ENCODE data around the gene SP140L.
A peak's percentile ranks its signal among the peaks of the same experiment; 100 is the strongest.

The SP140L gene

GRCh38 chr2:230347659-230348305, 20.8 kb downstream of the SP140L start:
- Histone ChIP-seq H2AFZ (ENCODE audit: low read depth, low read length) (no peak overlapping the region), H3K27ac (ENCODE audit: low read length) (no peak overlapping the region), H3K4me2 (ENCODE audit: low read length) (peak overlapping the region; percentile 21; the same call in 1 of the 2 replicates), H3K79me2 (ENCODE audit: low read length) (no peaks in the 10 kb centered on the region), H3K4me1 (ENCODE audit: low read length) (peaks cover 9% of the 10 kb centered on the region), H3K4me3 (ENCODE audit: low read length) (no peak overlapping the region), H3K27me3 (ENCODE audit: low read depth, low read length) (no peaks in the 10 kb centered on the region), H3K9me3 (ENCODE audit: insufficient read depth, low read length) (peaks cover 12% of the 10 kb centered on the region; the same call in 1 of the 2 replicates), H3K9ac (ENCODE audit: low read length) (no peak overlapping the region), H4K20me1 (ENCODE audit: insufficient read depth, low read length) (no peaks in the 10 kb centered on the region), H3K36me3 (replicated peaks; ENCODE audit: low read depth, low read length) (peaks cover 28% of the 10 kb centered on the region)
- TF ChIP-seq EZH2phosphoT487 (IDR thresholded peaks at IDR 0.05; ENCODE audit: low read depth) (no peak), CTCF (IDR thresholded peaks at IDR 0.05; ENCODE audit: low read depth, low read length) (no peak)

GRCh38 chr2:230348787-230349186, 21.8 kb downstream of the SP140L start:
- no peak for TF ChIP-seq CTCF (IDR thresholded peaks at IDR 0.05; ENCODE audit: low read depth, low read length)
- TF ChIP-seq EZH2phosphoT487 (IDR thresholded peaks at IDR 0.05; ENCODE audit: low read depth): no peak
- H3K36me3 ChIP-seq (replicated peaks; ENCODE audit: low read depth, low read length): peaks cover 28% of the 10 kb centered on the region
- H3K9me3 ChIP-seq (ENCODE audit: insufficient read depth, low read length): peaks cover 12% of the 10 kb centered on the region; the same call in 1 of the 2 replicates
- H2AFZ ChIP-seq (ENCODE audit: low read depth, low read length): no peak overlapping the region
- H3K9ac ChIP-seq (ENCODE audit: low read length): no peak overlapping the region
- H3K27ac ChIP-seq (ENCODE audit: low read length): no peak overlapping the region
- H3K4me2 ChIP-seq (ENCODE audit: low read length): no peak overlapping the region
- peaks cover 9% of the 10 kb centered on the region for H3K4me1 ChIP-seq (ENCODE audit: low read length)
- no peak overlapping the region for H3K4me3 ChIP-seq (ENCODE audit: low read length)
- H3K27me3 ChIP-seq (ENCODE audit: low read depth, low read length): no peaks in the 10 kb centered on the region
- no peaks in the 10 kb centered on the region for H4K20me1 ChIP-seq (ENCODE audit: insufficient read depth, low read length)
- no peaks in the 10 kb centered on the region for H3K79me2 ChIP-seq (ENCODE audit: low read length)

- Histone ChIP-seq H3K27ac (ENCODE audit: low read length) (no peak overlapping the region), H3K4me3 (ENCODE audit: low read length) (no peak overlapping the region), H4K20me1 (ENCODE audit: insufficient read depth, low read length) (no peaks in the 10 kb centered on the region), H3K4me2 (ENCODE audit: low read length) (no peak overlapping the region), H2AFZ (ENCODE audit: low read depth, low read length) (no peak overlapping the region), H3K9ac (ENCODE audit: low read length) (no peak overlapping the region), H3K9me3 (ENCODE audit: insufficient read depth, low read length) (no peaks in the 10 kb centered on the region), H3K79me2 (ENCODE audit: low read length) (no peaks in the 10 kb centered on the region), H3K4me1 (ENCODE audit: low read length) (no peaks in the 10 kb centered on the region), H3K36me3 (replicated peaks; ENCODE audit: low read depth, low read length) (peaks cover 9% of the 10 kb centered on the region), H3K27me3 (ENCODE audit: low read depth, low read length) (no peaks in the 10 kb centered on the region)
- TF ChIP-seq CTCF (IDR thresholded peaks at IDR 0.05; ENCODE audit: low read depth, low read length): no peak
- no peak for TF ChIP-seq EZH2phosphoT487 (IDR thresholded peaks at IDR 0.05; ENCODE audit: low read depth)
Observed at GRCh38 chr2:230356084-230356483, 29.1 kb downstream of the SP140L start.

GRCh38 chr2:230358305-230358704, 31.3 kb downstream of the SP140L start:
- Histone ChIP-seq H3K36me3 (replicated peaks; ENCODE audit: low read depth, low read length) (peaks cover 17% of the 10 kb centered on the region), H3K27ac (ENCODE audit: low read length) (no peak overlapping the region), H3K9me3 (ENCODE audit: insufficient read depth, low read length) (no peaks in the 10 kb centered on the region), H2AFZ (ENCODE audit: low read depth, low read length) (no peak overlapping the region), H3K4me2 (ENCODE audit: low read length) (no peak overlapping the region), H3K4me1 (ENCODE audit: low read length) (peaks cover 22% of the 10 kb centered on the region), H3K4me3 (ENCODE audit: low read length) (no peak overlapping the region), H3K9ac (ENCODE audit: low read length) (no peak overlapping the region), H4K20me1 (ENCODE audit: insufficient read depth, low read length) (no peaks in the 10 kb centered on the region), H3K79me2 (ENCODE audit: low read length) (no peaks in the 10 kb centered on the region), H3K27me3 (ENCODE audit: low read depth, low read length) (no peaks in the 10 kb centered on the region)
- TF ChIP-seq CTCF (IDR thresholded peaks at IDR 0.05; ENCODE audit: low read depth, low read length) (no peak), EZH2phosphoT487 (IDR thresholded peaks at IDR 0.05; ENCODE audit: low read depth) (no peak)

Data from OCI-LY3 (cell line).